HG02678 (cell line): ENCODE results near the gene MS4A18.
"Not testable (repeated sequence)": the region's sequence is repeated elsewhere in the genome, so short reads cannot be mapped to it uniquely, and the experiment has no call there.

Source experiments
- ATAC-seq: cut with Tn5 transposase; IDR thresholded peaks from one replicate; pipeline ENCODE4 v1.9.1; 2021; ENCODE audit warnings: mild to moderate bottlenecking, moderate library complexity; ENCODE audit not compliant: unreplicated experiment

The MS4A18 gene

GRCh38 chr11:60734279-60734678 lies 9.8 kb downstream of the MS4A18 start:
- no peak for ATAC-seq

DNA sequence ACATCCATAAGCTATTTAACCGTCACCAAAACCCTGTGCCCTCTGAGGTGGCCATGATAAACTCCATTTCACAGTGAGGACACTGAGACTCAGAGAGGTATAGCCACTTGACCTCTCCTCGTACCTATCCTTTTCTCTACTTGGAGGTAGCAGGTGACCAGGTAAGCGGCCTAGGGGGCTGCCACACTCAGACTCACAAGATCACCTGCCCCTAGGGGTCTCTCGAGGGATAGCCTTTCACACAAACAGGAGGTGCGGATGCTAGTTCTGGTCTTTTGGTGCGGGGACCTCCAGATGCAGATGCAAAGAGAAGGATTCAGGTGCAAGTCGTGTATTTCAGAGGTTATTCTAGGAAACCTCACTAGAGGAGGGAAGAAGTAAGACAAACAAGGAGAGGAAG lies 14.6 kb downstream of the MS4A18 start:
- ATAC-seq = no peak

GRCh38 chr11:60740573-60740972 lies 16.1 kb downstream of the MS4A18 start:
- ATAC-seq = no peak

- no peak for ATAC-seq
Observed at GRCh38 chr11:60741421-60741820, 16.9 kb downstream of the MS4A18 start.

DNA sequence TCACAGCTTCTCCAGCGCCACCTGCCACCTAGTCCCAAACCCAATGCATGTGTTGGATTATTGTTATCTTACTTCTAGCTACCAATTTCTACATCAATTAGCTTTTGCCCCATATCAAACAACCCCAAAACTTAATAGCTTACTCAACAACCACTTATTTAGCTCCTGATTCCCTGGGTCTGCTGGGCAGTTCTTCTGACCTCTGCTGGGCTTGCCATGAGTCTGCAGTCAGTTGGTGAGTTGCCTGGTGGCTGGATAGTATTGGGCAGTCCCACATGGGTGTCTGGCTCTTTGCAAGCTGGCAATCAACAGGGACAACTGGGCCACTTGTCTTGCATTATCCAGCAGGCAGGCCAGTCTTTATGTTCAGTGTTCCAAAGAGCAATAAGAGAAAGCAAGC lies 18.5 kb downstream of the MS4A18 start:
- ATAC-seq = no peak

- ATAC-seq = no peak
Observed at GRCh38 chr11:60744114-60744513, 19.6 kb downstream of the MS4A18 start.

DNA sequence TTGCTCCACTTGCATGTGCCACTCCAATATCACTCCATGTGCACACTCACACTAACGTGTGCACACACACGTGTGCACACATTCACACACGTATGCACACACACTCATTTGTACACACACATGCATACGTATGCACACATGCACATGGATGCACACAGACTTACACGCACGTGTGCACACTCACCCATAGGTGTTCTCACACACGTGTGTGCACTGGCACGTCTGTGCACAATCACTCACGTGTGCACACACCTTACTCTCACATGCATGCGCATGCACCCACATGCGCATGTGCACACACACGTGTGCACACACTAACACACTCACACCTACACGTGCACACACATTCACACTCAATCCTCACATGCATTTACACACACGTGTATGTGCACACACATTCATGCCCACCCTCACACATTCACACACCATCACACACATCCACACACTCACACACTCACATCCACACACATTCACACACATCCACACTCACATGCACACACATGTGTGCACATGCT lies 22.9 kb downstream of the MS4A18 start:
- ATAC-seq = no peak

DNA sequence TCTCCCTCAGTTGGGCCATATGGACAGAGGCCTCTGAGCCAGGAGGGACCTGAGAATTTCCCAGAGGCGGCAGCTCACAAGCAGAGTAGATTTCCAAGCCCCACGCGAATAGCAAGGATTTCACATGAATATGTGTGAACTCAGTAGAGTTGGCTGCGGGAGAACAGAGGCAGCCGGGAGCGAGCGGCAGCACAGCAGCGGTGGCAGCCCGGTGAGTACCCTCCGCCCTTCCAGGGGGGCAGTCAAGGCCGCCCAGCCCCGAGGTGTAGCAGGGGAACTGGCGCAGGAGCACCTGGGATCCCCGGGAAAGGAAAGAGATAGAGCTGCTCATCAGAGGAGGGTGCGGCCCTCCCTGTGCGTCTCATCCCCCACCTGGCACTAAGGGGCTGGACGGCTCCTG lies 23.7 kb downstream of the MS4A18 start:
- no peak for ATAC-seq

GRCh38 chr11:60748821-60749220 lies 24.3 kb downstream of the MS4A18 start:
- ATAC-seq = no peak

GRCh38 chr11:60750911-60751310 lies 26.4 kb downstream of the MS4A18 start:
- ATAC-seq = no peak

GRCh38 chr11:60753309-60753708 lies 28.8 kb downstream of the MS4A18 start:
- no peak for ATAC-seq

- ATAC-seq = no peak
Observed at GRCh38 chr11:60754887-60755286, 30.4 kb downstream of the MS4A18 start.

DNA sequence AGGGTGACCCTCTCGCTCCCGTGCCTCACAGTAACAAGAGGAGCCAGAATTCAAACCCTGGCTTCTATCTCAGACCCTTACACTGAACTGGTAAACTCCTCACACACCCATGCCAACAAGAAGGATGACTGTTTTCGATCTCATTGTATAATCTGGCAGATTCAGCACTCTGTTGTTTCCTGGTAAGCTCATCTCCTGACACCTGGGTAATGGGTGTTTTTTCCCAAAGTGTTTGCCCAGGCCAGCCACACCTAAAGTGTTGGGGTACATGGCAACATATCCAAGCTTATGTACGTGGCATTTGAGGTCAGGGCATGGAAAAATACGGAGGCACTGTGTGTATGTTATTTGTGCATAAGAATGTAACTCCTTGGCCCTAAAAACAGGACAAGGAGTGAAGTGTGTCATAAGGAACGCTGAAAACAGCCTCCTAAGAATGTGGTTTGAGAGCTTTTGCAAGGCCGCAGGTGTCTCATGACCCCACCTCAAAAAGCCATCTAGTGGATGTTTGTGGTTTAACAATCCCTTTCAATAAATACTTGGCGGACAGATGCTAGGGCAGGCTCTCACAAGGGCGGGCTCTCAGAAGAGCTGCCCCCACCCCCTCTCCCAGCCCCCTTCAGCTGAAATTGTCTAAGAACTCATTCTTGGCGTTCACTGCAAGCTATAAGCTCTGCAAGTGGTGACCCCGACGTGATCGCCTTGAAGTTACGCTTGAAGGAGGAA lies 31.9 kb downstream of the MS4A18 start, which contains the start of gene MS4A15:
MS4A15 (plus strand) TSS at position 561 of the 726 bp plus-strand sequence. CDS start 6,867 bp downstream, outside the sequence.
- ATAC-seq = no peak

GRCh38 chr11:60757231-60757800 lies 32.8 kb downstream of the MS4A18 start:
- ATAC-seq = no peak

DNA sequence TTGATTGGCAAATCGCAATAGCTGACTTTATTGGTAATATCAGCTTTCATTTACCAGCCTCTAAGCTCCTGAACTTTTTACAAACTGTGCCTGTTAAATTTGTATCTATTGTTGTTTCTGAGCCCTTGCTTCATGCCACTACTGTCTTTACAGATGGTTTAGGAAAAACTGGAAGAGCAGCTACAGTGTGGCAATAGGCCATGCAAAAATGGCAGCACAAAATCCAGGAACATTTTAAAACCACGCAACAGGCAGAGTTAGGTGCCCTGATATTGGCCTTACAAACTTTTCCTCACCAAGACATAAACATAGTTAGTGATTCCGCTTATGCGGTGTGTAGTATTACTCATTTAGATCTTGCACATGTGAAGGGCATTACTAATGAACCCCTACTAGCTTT lies 34.2 kb downstream of the MS4A18 start:
- not testable (repeated sequence) for ATAC-seq

- ATAC-seq = not testable (repeated sequence)
Observed at GRCh38 chr11:60759438-60760225, 35.1 kb downstream of the MS4A18 start.

DNA sequence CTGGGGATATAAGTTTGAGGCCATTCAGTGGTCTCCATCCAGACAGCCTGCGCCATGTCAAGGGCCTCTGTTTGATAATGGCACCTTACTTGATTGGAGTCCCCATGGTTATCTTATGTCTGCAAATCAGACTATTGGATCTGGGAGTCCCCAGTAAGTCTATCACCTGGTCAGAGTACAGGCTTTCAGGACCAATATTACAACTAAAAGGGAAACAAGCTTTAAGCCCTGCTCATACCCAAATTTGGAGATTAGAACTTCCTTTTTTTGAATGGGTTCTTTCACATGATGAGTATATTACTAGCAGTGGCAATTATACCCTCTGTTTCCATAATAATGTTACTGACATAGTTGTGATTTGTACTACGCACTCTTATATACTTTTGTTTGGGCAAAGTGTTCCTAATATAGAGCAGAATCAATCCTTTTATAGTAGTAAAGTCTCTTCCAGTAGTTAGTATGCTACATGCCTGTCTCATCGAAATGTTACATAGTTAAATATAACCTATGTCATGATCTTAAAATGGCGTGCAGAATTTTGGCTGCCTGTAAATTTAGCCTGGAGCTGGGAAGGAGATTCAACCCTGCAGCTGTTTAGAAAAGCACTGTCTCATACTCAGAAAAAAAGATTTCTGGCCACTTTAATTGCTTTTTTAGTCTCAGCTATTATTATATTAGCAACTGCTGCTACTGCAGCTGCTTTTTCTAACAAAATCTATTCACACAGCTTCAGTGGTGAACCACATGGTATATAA lies 37.1 kb downstream of the MS4A18 start:
- peak; percentile 32 for ATAC-seq

DNA sequence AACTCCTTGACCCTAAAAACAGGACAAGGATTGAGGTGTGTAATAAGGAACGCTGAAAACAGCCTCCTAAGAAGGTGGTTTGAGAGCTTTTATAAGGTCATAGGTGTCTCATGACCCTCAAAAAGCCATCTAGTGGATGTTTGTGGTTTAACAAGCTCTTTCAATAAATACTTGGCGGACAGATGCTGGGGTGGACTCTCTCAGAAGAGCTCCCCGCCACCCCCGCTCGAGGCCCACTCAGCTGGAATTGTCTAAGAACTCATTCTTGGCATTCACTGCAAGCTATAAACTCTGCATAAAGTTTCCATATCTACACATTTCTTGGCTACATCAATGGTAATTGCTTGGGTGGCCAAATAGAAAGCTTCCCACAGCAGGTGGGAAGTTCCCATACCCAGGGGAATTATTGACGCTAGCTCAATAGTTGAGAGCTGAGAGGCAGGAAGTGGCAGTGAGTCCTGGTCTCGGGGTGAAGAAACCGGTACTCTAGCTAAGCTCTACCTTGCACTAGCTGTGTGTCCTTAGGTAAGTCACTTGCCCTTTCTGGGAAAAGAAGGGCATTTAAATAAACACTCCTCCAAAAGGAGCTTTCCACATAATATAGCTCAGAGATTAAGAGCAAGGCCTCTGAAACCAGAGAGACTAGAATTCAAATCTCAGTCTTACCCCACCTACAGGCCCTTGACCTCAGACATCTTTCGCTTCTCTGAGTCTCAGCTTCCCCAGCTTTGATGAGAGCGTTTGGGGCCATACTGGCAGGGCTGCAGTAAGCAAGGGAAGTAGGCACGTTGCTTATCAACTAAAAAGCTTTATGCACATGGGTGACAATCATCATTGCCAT lies 38.6 kb downstream of the MS4A18 start:
- peak; percentile 68 for ATAC-seq

DNA sequence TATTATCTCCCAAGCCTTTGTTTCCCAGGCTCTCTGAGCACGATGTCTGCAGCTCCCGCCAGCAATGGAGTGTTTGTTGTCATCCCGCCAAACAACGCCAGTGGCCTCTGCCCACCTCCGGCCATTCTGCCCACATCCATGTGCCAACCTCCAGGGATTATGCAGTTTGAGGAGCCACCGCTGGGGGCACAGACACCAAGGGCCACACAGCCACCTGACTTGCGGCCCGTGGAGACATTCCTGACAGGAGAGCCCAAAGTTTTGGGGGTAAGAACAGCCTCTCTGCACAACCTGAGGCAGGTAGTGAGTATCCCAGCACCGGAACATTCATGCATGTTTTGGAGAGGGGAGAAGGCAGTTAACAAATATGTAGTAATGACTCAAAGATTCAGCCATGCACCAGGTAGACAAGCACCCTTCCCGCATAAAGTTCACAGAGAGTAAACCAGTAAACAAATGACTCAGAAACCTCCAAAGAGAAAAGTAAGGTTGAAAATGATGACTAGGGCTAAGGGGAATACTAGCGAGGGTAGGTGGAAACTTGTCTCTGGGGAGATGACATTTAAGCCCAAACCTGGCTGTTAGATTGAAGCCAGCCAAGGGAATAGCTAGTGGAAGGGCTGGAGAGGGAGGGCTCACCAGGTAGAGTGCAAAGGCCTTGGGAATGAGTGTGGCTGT lies 39.3 kb downstream of the MS4A18 start:
- peak; percentile 24 for ATAC-seq
